Spleen (tissue), 11 donors: Measurements from ENCODE around the gene LRBA. TPM values are rescaled to one million over a fixed set of nuclear protein-coding genes. Genes with fewer than 3 reads are reported as not detected.

Experiments
- DNase-seq: peaks from one replicate; pipeline ENCODE4 v3.0.0-alpha.2; 2020
- H3K27ac ChIP-seq, 8 donors: fragments of 200-600 bp; sonication (generic) in 7 of 8; 1 replicate in 4 of 8; 2 replicates in 4 of 8; pipeline versions ENCODE4 v1.5.0 to v1.8.0; 2016 to 2021; ENCODE audit warnings: inconsistent platforms in 4 of 8, mild to moderate bottlenecking in 4 of 8, moderate library complexity in 1 of 8
- H3K27me3 ChIP-seq, 7 donors: fragments of 200-600 bp; sonication (generic) in 6 of 7; replicated peaks in 1 of 7; 1 replicate in 4 of 7; 2 replicates in 3 of 7; pipeline versions ENCODE4 v1.5.0 to v1.8.0; 2016 to 2021; ENCODE audit warnings: inconsistent platforms in 3 of 7, mild to moderate bottlenecking in 1 of 7
- H3K36me3 ChIP-seq, 6 donors: fragments of 200-600 bp; sonication (generic) in 5 of 6; 1 replicate in 4 of 6; 2 replicates in 2 of 6; pipeline versions ENCODE4 v1.5.0 to v1.8.0; 2016 to 2021; ENCODE audit warnings: inconsistent platforms in 2 of 6
- H3K4me1 ChIP-seq, 6 donors: fragments of 200-600 bp; sonication (generic) in 5 of 6; 1 replicate in 3 of 6; 2 replicates in 3 of 6; pipeline versions ENCODE4 v1.5.0 to v1.8.0; 2016 to 2021; ENCODE audit warnings: inconsistent platforms in 3 of 6
- H3K4me3 ChIP-seq, 8 donors: fragments of 200-600 bp; sonication (generic) in 7 of 8; 1 replicate in 4 of 8; 2 replicates in 4 of 8; pipeline versions ENCODE4 v1.5.0 to v1.8.0; 2016 to 2021; ENCODE audit warnings: inconsistent platforms in 4 of 8, mild to moderate bottlenecking in 4 of 8, moderate library complexity in 2 of 8
- H3K9me3 ChIP-seq, 8 donors: fragments of 200-600 bp; sonication (generic) in 7 of 8; 1 replicate in 4 of 8; 2 replicates in 4 of 8; pipeline versions ENCODE4 v1.5.0 to v1.8.0; 2016 to 2021; ENCODE audit warnings: inconsistent platforms in 4 of 8
- CTCF ChIP-seq, 11 experiments: fragments of 200-600 bp in 7 of 11; fragments of 450-650 bp in 4 of 11; sonication (generic) in 4 of 11; IDR thresholded peaks in 8 of 11; conservative IDR thresholded peaks in 3 of 11; 1 replicate in 7 of 11; 2 replicates in 4 of 11; pipeline versions ENCODE4 v1.4.0 to v1.8.0; 2016 to 2021; ENCODE audit warnings: antibody characterized with exemption in 11 of 11, inconsistent platforms in 4 of 11, mild to moderate bottlenecking in 1 of 11
- POLR2A ChIP-seq, 3 donors: fragments of 450-650 bp; IDR thresholded peaks; one replicate each; pipeline ENCODE4 v1.5.1; 2017; ENCODE audit warnings: antibody characterized with exemption in 3 of 3, mild to moderate bottlenecking in 1 of 3
- POLR2AphosphoS5 ChIP-seq, 3 donors: sonication (generic); formaldehyde crosslinking; IDR thresholded peaks; one replicate each; pipeline ENCODE4 v1.5.1; 2017; ENCODE audit warnings: antibody characterized with exemption in 3 of 3
- WGBS, 5 donors: extraction: QIAGEN DNeasy Blood & Tissue Kit in 3 of 5; methylation state at CpG; one replicate each; pipeline versions ENCODE4 v1.1.5 to v1.1.7; 2013 to 2018; 5-methylcytosine and 5-hydroxymethylcytosine counted together
- intact Hi-C: fragments of 100-400 bp; cut with DNase I; formaldehyde crosslinking; loops from one replicate; pipeline ENCODE4 v1.15.0; 2023; ENCODE audit warnings: low total_unique reads
- polyA plus RNA-seq, 3 donors: library from polyadenylated mRNA; stranded (reverse); fragments of 200-250 nt; gene quantifications; one replicate each; pipeline ENCODE4 v1.2.1, GENCODE V29; 2013
- total RNA-seq, 7 donors: library from RNA; depleted of rRNA in 3 of 7; stranded (reverse); fragments of >200 nt in 3 of 7; fragmentation: NEBNext Ultra II Directional in 4 of 7; extraction: Animal tissue kit (Norgen Biotek cat#: 25700) in 4 of 7; gene quantifications; one replicate each; pipeline versions ENCODE4 v1.1.0 to v1.2.1, GENCODE V29; 2016 to 2021
- donor health status: healthy with polysubstance abuse.
- donor health status: DM: no; HTN: no; CAD: no; lungs with moderate emphysema.
- donor health status: DM: no; HTN: no; CAD: no.
- donor health status: Bipolar disorder and iron deficiency.
- donor health status: healthy.
- donor health status: DM: no; HTN: no; CAD: no.
- donor health status: DM: yes; HTN: yes; CAD: no.

LRBA gene
- total and polyA plus RNA-seq, 10 donors = 8.2 to 84.9 (median 50.5) TPM

- Histone ChIP-seq H3K36me3 (peaks cover 0 to 16% (median 0%) of the 10 kb centered on the region in 6 donors), H3K9me3 (no peaks in the 10 kb centered on the region), H3K27ac (no peak overlapping the region), H3K27me3 (no peaks in the 10 kb centered on the region), H3K4me3 (no peak overlapping the region), H3K4me1 (no peaks in the 10 kb centered on the region)
- 70 to 84% (median 81%) methylated on average over 2 of the region's 2 CpGs for WGBS, 5 donors
- no peak for DNase-seq
- TF ChIP-seq CTCF (IDR thresholded peaks at IDR 0.05 in 8 of 11, conservative IDR thresholded peaks at IDR 0.05 in 3 of 11) (no peak), POLR2A (IDR thresholded peaks at IDR 0.05) (no peak), POLR2AphosphoS5 (IDR thresholded peaks at IDR 0.05) (no peak)
- intact Hi-C loops = no loop called here
Measured at GRCh38 chr4:150782311-150782710, 232.8 kb downstream of the LRBA start.

- intact Hi-C loops = no loop called here
- DNase-seq = no peak
- TF ChIP-seq POLR2AphosphoS5 (IDR thresholded peaks at IDR 0.05) (no peak), POLR2A (IDR thresholded peaks at IDR 0.05) (no peak), CTCF (IDR thresholded peaks at IDR 0.05 in 8 of 11, conservative IDR thresholded peaks at IDR 0.05 in 3 of 11) (no peak)
- Histone ChIP-seq H3K4me1 (no peaks in the 10 kb centered on the region), H3K27ac (no peak overlapping the region), H3K4me3 (no peak overlapping the region), H3K27me3 (no peaks in the 10 kb centered on the region), H3K36me3 (peaks cover 0 to 16% (median 0%) of the 10 kb centered on the region in 6 donors), H3K9me3 (no peaks in the 10 kb centered on the region)
- 93 to 97% (median 95%) methylated on average over 6 of the region's 6 CpGs for WGBS, 5 donors
Measured at GRCh38 chr4:150781191-150781590, 233.9 kb downstream of the LRBA start.

- H3K9me3 ChIP-seq = no peaks in the 10 kb centered on the region
- H3K4me1 ChIP-seq = no peaks in the 10 kb centered on the region
- no peaks in the 10 kb centered on the region for H3K27me3 ChIP-seq
- no peak overlapping the region for H3K4me3 ChIP-seq
- intact Hi-C loops = no loop called here
- DNase-seq = no peak
- no peak for TF ChIP-seq CTCF (IDR thresholded peaks at IDR 0.05 in 8 of 11, conservative IDR thresholded peaks at IDR 0.05 in 3 of 11)
- WGBS, 5 donors = 96 to 100% (median 98%) methylated on average over 1 of the region's 1 CpG
- H3K36me3 ChIP-seq = peaks cover 0 to 16% (median 0%) of the 10 kb centered on the region in 6 donors
- no peak overlapping the region for H3K27ac ChIP-seq
Measured at GRCh38 chr4:150779707-150780106, 235.4 kb downstream of the LRBA start.

GRCh38 chr4:150773729-150774449, 241.2 kb downstream of the LRBA start:
- 88 to 93% (median 90%) methylated on average over 5 of the region's 5 CpGs for WGBS, 5 donors
- no peak for DNase-seq
- Histone ChIP-seq H3K36me3 (peaks cover 0 to 20% (median 2%) of the 10 kb centered on the region in 6 donors), H3K27ac (no peak overlapping the region), H3K4me3 (no peak overlapping the region), H3K9me3 (no peaks in the 10 kb centered on the region), H3K4me1 (no peaks in the 10 kb centered on the region), H3K27me3 (no peaks in the 10 kb centered on the region)
- intact Hi-C loops = no loop called here
- TF ChIP-seq POLR2A (IDR thresholded peaks at IDR 0.05) (no peak), CTCF (IDR thresholded peaks at IDR 0.05 in 8 of 11, conservative IDR thresholded peaks at IDR 0.05 in 3 of 11) (no peak), POLR2AphosphoS5 (IDR thresholded peaks at IDR 0.05) (no peak)
